Activated CD8-positive, alpha-beta T cell treated with anti-CD3 and anti-CD28 coated beads, Interleukin-2, amount 10 ng/mL, durations not matched to agents 7 days and 5 days (primary cell): ENCODE measurements around the gene CHAC1. TPM values are rescaled to one million over a fixed set of nuclear protein-coding genes. Genes with fewer than 3 reads are reported as not detected.

Source experiments
- ATAC-seq: fragments of 150-1000 bp; cut with Tn5 transposase; one replicate; pipeline ENCODE4 v1.10.0; 2021; ENCODE audit warnings: moderate library complexity
- CTCF ChIA-PET: fragments of 350-600 bp; sonication (Branson Sonifier 250); formaldehyde crosslinking; loops from one replicate; lab custom pipeline; 2021; ENCODE audit warnings: antibody characterized with exemption; lab: Charles Lee
- POLR2A ChIA-PET: fragments of 350-600 bp; sonication (Branson Sonifier 250); formaldehyde crosslinking; loops from one replicate; lab custom pipeline; 2021; ENCODE audit warnings: antibody characterized with exemption; lab: Charles Lee
- DNase-seq: peaks from one replicate; pipeline ENCODE4 v3.0.0-alpha.2; 2020
- H3K27ac Mint-ChIP-seq: one replicate; pipeline ENCODE4 v1.8.0; 2021; ENCODE audit warnings: mild to moderate bottlenecking, mixed read lengths
- H3K27me3 Mint-ChIP-seq: one replicate; pipeline ENCODE4 v1.8.0; 2021; ENCODE audit warnings: low read depth, mixed read lengths
- H3K36me3 Mint-ChIP-seq: one replicate; pipeline ENCODE4 v1.8.0; 2021; ENCODE audit warnings: low read depth, mixed read lengths
- H3K4me1 Mint-ChIP-seq: one replicate; pipeline ENCODE4 v1.8.0; 2021; ENCODE audit warnings: low read depth, mixed read lengths
- H3K4me3 Mint-ChIP-seq: one replicate; pipeline ENCODE4 v1.8.0; 2021; ENCODE audit warnings: mild to moderate bottlenecking, mixed read lengths
- H3K9me3 Mint-ChIP-seq: one replicate; pipeline ENCODE4 v1.8.0; 2022; ENCODE audit warnings: mixed read lengths; ENCODE audit not compliant: insufficient read depth
- total RNA-seq, 2 experiments: library from RNA; stranded (reverse); gene quantifications; one replicate each; pipeline ENCODE4 v1.2.3, GENCODE V29; 2021

CHAC1 gene
- total RNA-seq, 2 experiments from 2014 or later = 8.3 to 8.9 TPM

GRCh38 chr15:40914013-40914412 lies 39.3 kb upstream of the CHAC1 start:
- DNase-seq (no peak), ATAC-seq (no peak)
- Mint-ChIP-seq H3K27ac (no peak overlapping the region), H3K27me3 (no peaks in the 10 kb centered on the region), H3K36me3 (no peaks in the 10 kb centered on the region), H3K4me1 (no peaks in the 10 kb centered on the region), H3K9me3 (no peaks in the 10 kb centered on the region), H3K4me3 (no peak overlapping the region)
- POLR2A ChIA-PET = no interaction called here
- CTCF ChIA-PET = no interaction called here

GRCh38 chr15:40914486-40914885 lies 38.8 kb upstream of the CHAC1 start:
- Mint-ChIP-seq H3K9me3 (no peaks in the 10 kb centered on the region), H3K4me3 (no peak overlapping the region), H3K27me3 (no peaks in the 10 kb centered on the region), H3K27ac (no peak overlapping the region), H3K4me1 (no peaks in the 10 kb centered on the region), H3K36me3 (no peaks in the 10 kb centered on the region)
- POLR2A ChIA-PET = no interaction called here
- CTCF ChIA-PET = no interaction called here
- ATAC-seq (no peak), DNase-seq (no peak)

GRCh38 chr15:40915116-40915661 lies 38.1 kb upstream of the CHAC1 start:
- Mint-ChIP-seq H3K9me3 (no peaks in the 10 kb centered on the region), H3K27me3 (no peaks in the 10 kb centered on the region), H3K27ac (no peak overlapping the region), H3K4me3 (no peak overlapping the region), H3K4me1 (no peaks in the 10 kb centered on the region), H3K36me3 (no peaks in the 10 kb centered on the region)
- POLR2A ChIA-PET = no interaction called here
- DNase-seq (no peak), ATAC-seq (no peak)
- CTCF ChIA-PET = interaction anchor here (0.8 kb wide), 1 partner anchor 9 kb away, joined by 3 read pairs; no protein-coding TSS in a partner anchor

GRCh38 chr15:40915679-40916078 lies 37.6 kb upstream of the CHAC1 start:
- Mint-ChIP-seq H3K27me3 (no peaks in the 10 kb centered on the region), H3K36me3 (no peaks in the 10 kb centered on the region), H3K9me3 (no peaks in the 10 kb centered on the region), H3K27ac (no peak overlapping the region), H3K4me1 (no peaks in the 10 kb centered on the region), H3K4me3 (no peak overlapping the region)
- ChIA-PET POLR2A (no interaction called here), CTCF (interaction anchor here (0.8 kb wide), 1 partner anchor 10 kb away, joined by 3 read pairs; no protein-coding TSS in a partner anchor)
- ATAC-seq = no peak
- DNase-seq = no peak

GRCh38 chr15:40917585-40917984 lies 35.7 kb upstream of the CHAC1 start:
- no peaks in the 10 kb centered on the region for H3K27me3 Mint-ChIP-seq

GRCh38 chr15:40918146-40918798 lies 35.0 kb upstream of the CHAC1 start:
- ChIA-PET CTCF (interaction anchor here (1.5 to 2.5 kb wide), 4 partner anchors 12 to 23 kb away, joined by 3 to 12 read pairs (median 8); no protein-coding TSS in a partner anchor), POLR2A (no interaction called here)
- no peaks in the 10 kb centered on the region for H3K9me3 Mint-ChIP-seq
- ATAC-seq = no peak
- H3K36me3 Mint-ChIP-seq = no peaks in the 10 kb centered on the region
- no peak for DNase-seq
- no peaks in the 10 kb centered on the region for H3K27me3 Mint-ChIP-seq
- no peak overlapping the region for H3K4me3 Mint-ChIP-seq
- no peaks in the 10 kb centered on the region for H3K4me1 Mint-ChIP-seq
- H3K27ac Mint-ChIP-seq = no peak overlapping the region

More at GRCh38 chr15:40917585-40917984, 35.7 kb upstream of the CHAC1 start:
- no peaks in the 10 kb centered on the region for H3K4me1 Mint-ChIP-seq
- no peak overlapping the region for H3K4me3 Mint-ChIP-seq
- H3K9me3 Mint-ChIP-seq = no peaks in the 10 kb centered on the region
- no peaks in the 10 kb centered on the region for H3K36me3 Mint-ChIP-seq
- ChIA-PET CTCF (interaction anchor here (1.8 kb wide), 1 partner anchor 14 kb away, joined by 5 read pairs; no protein-coding TSS in a partner anchor), POLR2A (no interaction called here)
- H3K27ac Mint-ChIP-seq = no peak overlapping the region
- ATAC-seq (no peak), DNase-seq (no peak)

- Mint-ChIP-seq H3K27me3 (peaks cover 3% of the 10 kb centered on the region), H3K36me3 (no peaks in the 10 kb centered on the region), H3K27ac (no peak overlapping the region), H3K4me1 (no peaks in the 10 kb centered on the region), H3K4me3 (no peak overlapping the region), H3K9me3 (no peaks in the 10 kb centered on the region)
- no peak for ATAC-seq
- no peak for DNase-seq
- CTCF ChIA-PET = interaction anchor here (1.5 to 2.5 kb wide), 4 partner anchors 12 to 23 kb away, joined by 3 to 12 read pairs (median 8); no protein-coding TSS in a partner anchor
- POLR2A ChIA-PET = no interaction called here
Observed at GRCh38 chr15:40918799-40919392, 34.4 kb upstream of the CHAC1 start.

GRCh38 chr15:40921949-40922607 lies 31.2 kb upstream of the CHAC1 start:
- ATAC-seq (no peak), DNase-seq (no peak)
- Mint-ChIP-seq H3K27me3 (peaks cover 32% of the 10 kb centered on the region), H3K4me1 (peaks cover 15% of the 10 kb centered on the region), H3K36me3 (no peaks in the 10 kb centered on the region), H3K27ac (no peak overlapping the region), H3K4me3 (no peak overlapping the region), H3K9me3 (no peaks in the 10 kb centered on the region)
- ChIA-PET POLR2A (no interaction called here), CTCF (interaction anchor here (1.6 kb wide), 1 partner anchor 9 kb away, joined by 6 read pairs; no protein-coding TSS in a partner anchor)

- no peak overlapping the region for H3K4me3 Mint-ChIP-seq
- peaks cover 18% of the 10 kb centered on the region for H3K4me1 Mint-ChIP-seq
- CTCF ChIA-PET = interaction anchor here (0.8 to 10.5 kb wide), 3 partner anchors 8 to 262 kb away, joined by 3 to 97 read pairs (median 6); no protein-coding TSS in a partner anchor
- H3K27me3 Mint-ChIP-seq = peaks cover 37% of the 10 kb centered on the region
- ATAC-seq = no peak
- H3K36me3 Mint-ChIP-seq = no peaks in the 10 kb centered on the region
- POLR2A ChIA-PET = no interaction called here
- H3K9me3 Mint-ChIP-seq = no peaks in the 10 kb centered on the region
- no peak overlapping the region for H3K27ac Mint-ChIP-seq
- DNase-seq = no peak
Observed at GRCh38 chr15:40922608-40923005, 30.7 kb upstream of the CHAC1 start.

GRCh38 chr15:40923551-40923950 lies 29.7 kb upstream of the CHAC1 start:
- no peak for DNase-seq
- H3K27ac Mint-ChIP-seq = no peak overlapping the region
- no peaks in the 10 kb centered on the region for H3K9me3 Mint-ChIP-seq
- ChIA-PET CTCF (interaction anchor here (0.8 to 10.5 kb wide), 3 partner anchors 18 to 261 kb away, joined by 3 to 97 read pairs (median 32); no protein-coding TSS in a partner anchor), POLR2A (interaction anchor here (1.1 kb wide), 1 partner anchor 15 kb away, joined by 3 read pairs; no protein-coding TSS in a partner anchor)
- no peaks in the 10 kb centered on the region for H3K36me3 Mint-ChIP-seq
- peaks cover 43% of the 10 kb centered on the region for H3K27me3 Mint-ChIP-seq
- H3K4me3 Mint-ChIP-seq = no peak overlapping the region
- H3K4me1 Mint-ChIP-seq = peaks cover 22% of the 10 kb centered on the region
- no peak for ATAC-seq

- peaks cover 37% of the 10 kb centered on the region for H3K4me1 Mint-ChIP-seq
- ATAC-seq (no peak), DNase-seq (no peak)
- CTCF ChIA-PET = interaction anchor here (3.2 to 10.5 kb wide), 2 partner anchors 16 to 20 kb away, joined by 32 to 97 read pairs; no protein-coding TSS in a partner anchor
- no peaks in the 10 kb centered on the region for H3K36me3 Mint-ChIP-seq
- peaks cover 59% of the 10 kb centered on the region for H3K27me3 Mint-ChIP-seq
- POLR2A ChIA-PET = interaction anchor here (0.6 kb wide), 1 partner anchor 21 kb away, joined by 3 read pairs; no protein-coding TSS in a partner anchor
- H3K27ac Mint-ChIP-seq = no peak overlapping the region
- no peak overlapping the region for H3K4me3 Mint-ChIP-seq
- no peaks in the 10 kb centered on the region for H3K9me3 Mint-ChIP-seq
Observed at GRCh38 chr15:40925495-40925862, 27.8 kb upstream of the CHAC1 start.
